Measurements from ENCODE around the gene KCNH2.

Gene KCNH2

DNA sequence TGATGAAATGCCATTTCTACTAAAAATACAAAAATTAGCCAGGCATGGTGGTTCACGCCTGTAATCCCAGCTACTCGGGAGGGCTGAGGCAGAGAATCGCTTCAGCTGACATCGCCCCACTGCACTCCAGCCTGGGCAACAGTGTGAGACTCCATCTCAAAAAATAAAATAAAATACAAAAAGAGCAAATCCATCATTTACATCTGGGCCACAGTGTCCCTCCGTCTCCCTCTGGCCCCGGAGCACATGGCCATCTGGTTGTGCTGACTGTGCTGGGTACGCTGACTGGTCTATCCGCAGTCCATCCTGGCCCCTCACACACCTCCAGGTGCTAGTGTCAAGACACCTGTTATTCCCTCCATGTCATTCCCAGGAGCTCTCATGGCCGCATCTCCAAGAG, 42.1 kb downstream of the KCNH2 start:
- no peak overlapping the region for H3K4me3 ChIP-seq (ENCODE audit: low read depth, low read length)
- in situ Hi-C loops (cut with HindIII; ENCODE audit: low sequenced_read_pairs), result no loop called here
- TF ChIP-seq, protein P1, sequence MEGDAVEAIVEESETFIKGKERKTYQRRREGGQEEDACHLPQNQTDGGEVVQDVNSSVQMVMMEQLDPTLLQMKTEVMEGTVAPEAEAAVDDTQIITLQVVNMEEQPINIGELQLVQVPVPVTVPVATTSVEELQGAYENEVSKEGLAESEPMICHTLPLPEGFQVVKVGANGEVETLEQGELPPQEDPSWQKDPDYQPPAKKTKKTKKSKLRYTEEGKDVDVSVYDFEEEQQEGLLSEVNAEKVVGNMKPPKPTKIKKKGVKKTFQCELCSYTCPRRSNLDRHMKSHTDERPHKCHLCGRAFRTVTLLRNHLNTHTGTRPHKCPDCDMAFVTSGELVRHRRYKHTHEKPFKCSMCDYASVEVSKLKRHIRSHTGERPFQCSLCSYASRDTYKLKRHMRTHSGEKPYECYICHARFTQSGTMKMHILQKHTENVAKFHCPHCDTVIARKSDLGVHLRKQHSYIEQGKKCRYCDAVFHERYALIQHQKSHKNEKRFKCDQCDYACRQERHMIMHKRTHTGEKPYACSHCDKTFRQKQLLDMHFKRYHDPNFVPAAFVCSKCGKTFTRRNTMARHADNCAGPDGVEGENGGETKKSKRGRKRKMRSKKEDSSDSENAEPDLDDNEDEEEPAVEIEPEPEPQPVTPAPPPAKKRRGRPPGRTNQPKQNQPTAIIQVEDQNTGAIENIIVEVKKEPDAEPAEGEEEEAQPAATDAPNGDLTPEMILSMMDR (IDR thresholded peaks at IDR 0.05; ENCODE audit: low read depth, low read length, missing control alignments), result no peak
- DNase-seq (ENCODE audit: low read depth), result no peak

DNA sequence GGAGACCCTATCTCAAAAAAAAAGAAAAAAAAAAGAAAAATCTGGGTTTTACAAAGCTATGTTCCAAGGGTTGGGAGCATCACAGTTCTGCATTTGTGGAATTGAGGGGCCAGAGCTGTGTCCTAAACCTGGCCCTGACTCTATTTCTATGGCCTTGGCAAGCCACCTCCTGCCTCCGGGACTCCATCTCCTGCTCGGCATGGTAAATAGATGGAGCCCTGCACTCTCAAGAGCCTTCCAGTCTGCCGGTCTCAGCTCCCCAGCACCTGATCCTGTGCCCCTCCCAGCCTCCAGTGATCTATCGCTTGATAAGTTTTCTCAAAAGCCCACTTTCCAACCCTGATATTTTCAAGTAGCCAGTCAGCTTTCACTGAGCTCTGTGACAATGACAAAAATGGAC, 43.0 kb downstream of the KCNH2 start:
- TF ChIP-seq, protein P1 (IDR thresholded peaks at IDR 0.05; ENCODE audit: low read depth, low read length, missing control alignments), result no peak
- no peak overlapping the region for H3K4me3 ChIP-seq (ENCODE audit: low read depth, low read length)
- no peak for DNase-seq (ENCODE audit: low read depth)
- in situ Hi-C loops (cut with HindIII; ENCODE audit: low sequenced_read_pairs), result no loop called here

DNA sequence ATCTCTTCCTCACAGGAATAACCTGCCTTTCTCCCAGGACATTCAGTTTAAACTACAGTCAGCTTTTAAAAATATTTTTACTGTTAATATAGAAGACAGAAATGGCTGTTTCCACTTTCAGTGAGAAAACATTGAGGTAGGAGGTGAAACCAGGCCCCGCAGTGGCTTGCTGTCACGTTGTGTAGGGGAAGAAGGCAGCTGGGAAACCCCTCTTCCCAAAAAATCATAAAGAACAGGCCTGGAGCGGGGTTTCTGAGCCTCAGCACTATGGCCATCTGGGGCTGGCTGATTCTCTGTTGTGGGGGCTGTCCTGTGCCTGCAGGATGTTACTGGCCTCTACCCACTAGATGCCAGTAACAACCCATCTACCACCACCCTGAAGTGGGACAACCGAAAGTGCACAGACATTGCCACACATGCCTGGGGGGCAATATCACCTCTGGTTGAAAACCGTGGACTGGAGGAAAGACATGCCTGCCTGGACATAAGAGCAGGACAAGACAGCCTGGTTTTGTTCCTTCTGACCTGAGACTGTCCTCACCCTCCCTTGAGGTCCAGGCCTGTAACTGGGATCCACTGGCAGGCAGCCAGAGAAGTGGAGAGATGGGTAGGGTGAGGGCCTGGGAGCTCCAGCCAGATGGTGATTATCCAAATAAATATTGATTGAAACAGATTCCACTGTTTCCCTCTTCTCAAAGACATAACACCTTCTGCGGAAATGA, 43.9 kb downstream of the KCNH2 start:
- in situ Hi-C loops (cut with HindIII; ENCODE audit: low sequenced_read_pairs), result no loop called here
- no peak for DNase-seq (ENCODE audit: low read depth)
- TF ChIP-seq, protein P1 (IDR thresholded peaks at IDR 0.05; ENCODE audit: low read depth, low read length, missing control alignments), result no peak
- no peak overlapping the region for H3K4me3 ChIP-seq (ENCODE audit: low read depth, low read length)

DNA sequence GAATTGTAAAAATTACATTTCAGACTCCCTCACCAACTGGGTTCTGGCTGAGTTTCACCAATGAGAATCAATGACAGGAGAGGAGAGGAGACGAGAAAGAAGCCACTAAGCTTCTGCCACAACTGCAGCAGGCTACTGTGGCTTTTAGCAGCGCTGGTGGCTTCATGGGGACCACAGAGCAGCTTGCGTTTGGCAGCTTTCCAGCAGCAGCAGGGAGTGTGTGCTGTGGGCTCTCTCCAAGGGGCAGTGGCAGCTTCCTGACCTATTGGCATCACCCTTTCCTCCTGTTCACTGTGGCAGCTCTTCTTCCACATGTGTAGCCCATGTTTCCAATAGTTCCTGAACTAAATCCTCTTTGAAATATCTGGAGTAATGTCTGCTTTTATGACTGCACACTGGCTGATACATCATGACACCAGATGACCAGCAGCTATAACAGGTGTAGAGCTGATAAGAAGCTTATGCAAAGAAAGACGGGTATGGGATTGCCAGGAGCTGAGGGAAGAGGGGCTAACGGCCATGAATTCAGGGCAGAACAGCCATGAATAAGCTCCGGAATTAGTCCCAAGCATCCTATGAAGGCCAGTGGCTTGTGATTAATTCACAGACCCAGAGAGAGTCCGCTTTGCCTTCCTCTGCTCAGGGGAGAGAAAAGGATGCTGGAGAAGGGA, 46.8 kb downstream of the KCNH2 start:
- no peak overlapping the region for H3K4me3 ChIP-seq (ENCODE audit: low read depth, low read length)
- TF ChIP-seq, protein P1 (IDR thresholded peaks at IDR 0.05; ENCODE audit: low read depth, low read length, missing control alignments), result no peak
- no peak for DNase-seq (ENCODE audit: low read depth)
- in situ Hi-C loops (cut with HindIII; ENCODE audit: low sequenced_read_pairs), result no loop called here

DNA sequence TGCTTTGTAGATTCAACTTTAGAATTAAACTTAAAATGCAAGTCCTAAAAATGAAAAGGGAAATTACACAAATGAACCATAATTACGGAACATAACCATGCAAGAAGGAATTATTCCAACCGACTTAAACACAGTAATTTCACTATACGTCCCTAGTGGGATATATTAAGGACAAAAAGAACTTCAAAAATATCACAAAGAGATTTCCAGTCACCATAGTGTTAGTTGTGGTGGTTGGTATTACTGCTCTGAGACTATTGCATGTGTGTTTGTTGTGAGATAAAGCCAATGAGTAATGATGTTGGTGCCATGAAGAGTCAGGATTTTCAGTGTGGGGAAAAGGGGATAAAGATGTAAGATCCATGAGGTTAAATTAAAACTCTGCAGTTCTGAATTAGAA, 49.6 kb downstream of the KCNH2 start:
- TF ChIP-seq, protein P1 (IDR thresholded peaks at IDR 0.05; ENCODE audit: low read depth, low read length, missing control alignments), result no peak
- no peak for DNase-seq (ENCODE audit: low read depth)
- no peak overlapping the region for H3K4me3 ChIP-seq (ENCODE audit: low read depth, low read length)
- in situ Hi-C loops (cut with HindIII; ENCODE audit: low sequenced_read_pairs), result no loop called here

DNA sequence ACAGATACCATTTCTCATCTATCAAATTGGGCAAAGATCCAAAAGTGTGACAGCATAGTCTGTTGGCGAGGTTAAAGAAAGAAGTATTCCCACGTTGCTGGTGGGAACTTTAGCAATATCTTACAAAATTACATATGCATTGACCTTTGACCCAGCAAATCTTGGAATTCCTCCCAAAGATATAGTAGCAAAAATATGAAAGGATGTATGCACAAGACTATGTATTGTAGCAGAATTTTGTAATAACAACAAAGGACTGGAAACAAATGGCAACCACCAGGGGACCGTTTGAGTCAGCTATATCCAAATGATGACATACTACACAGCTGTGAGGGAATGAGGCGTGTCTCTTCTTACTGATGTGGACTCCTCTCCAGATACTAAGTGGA, 50.2 kb downstream of the KCNH2 start:
- DNase-seq (ENCODE audit: low read depth), result no peak
- no peak overlapping the region for H3K4me3 ChIP-seq (ENCODE audit: low read depth, low read length)
- in situ Hi-C loops (cut with HindIII; ENCODE audit: low sequenced_read_pairs), result no loop called here
- TF ChIP-seq, protein P1 (IDR thresholded peaks at IDR 0.05; ENCODE audit: low read depth, low read length, missing control alignments), result no peak
